OCI-LY3 (cell line): Measurements from ENCODE around the gene EPX.

Source experiments
- H2AFZ ChIP-seq: fragments of 200-600, 300-600 bp; shearing (Covaris generic); 2 replicates; pipeline ENCODE4 v1.6.0; 2014; ENCODE audit warnings: antibody characterized with exemption, low read depth, low read length
- H3K27ac ChIP-seq: fragments of 200-600, 300-600 bp; sonication (generic); 2 replicates; pipeline ENCODE4 v1.5.1; 2014; ENCODE audit warnings: mild to moderate bottlenecking, low read length, moderate library complexity, mixed read lengths
- H3K27me3 ChIP-seq: fragments of 200-600, 300-600 bp; sonication (generic); 2 replicates; pipeline ENCODE4 v1.6.1; 2014; ENCODE audit warnings: low read depth, low read length, mixed read lengths
- H3K36me3 ChIP-seq: fragments of 200-600, 300-600 bp; sonication (generic); replicated peaks from 2 replicates; pipeline ENCODE3; 2014; ENCODE audit warnings: low read depth, low read length, mixed read lengths
- H3K4me1 ChIP-seq: fragments of 300-600, 200-600 bp; sonication (generic); 2 replicates; pipeline ENCODE4 v1.6.1; 2014; ENCODE audit warnings: low read length, mixed read lengths
- H3K4me2 ChIP-seq: fragments of 200-600, 300-600 bp; sonication (generic); 2 replicates; pipeline ENCODE4 v1.6.1; 2014; ENCODE audit warnings: low read length, mixed read lengths
- H3K4me3 ChIP-seq: fragments of 300-600, 200-600 bp; sonication (generic); 2 replicates; pipeline ENCODE4 v1.5.1; 2014; ENCODE audit warnings: antibody characterized with exemption, mild to moderate bottlenecking, low read length, moderate library complexity
- H3K79me2 ChIP-seq: fragments of 300-600, 200-600 bp; shearing (Covaris generic); 2 replicates; pipeline ENCODE4 v1.6.1; 2014; ENCODE audit warnings: mild to moderate bottlenecking, low read length, mixed read lengths
- H3K9ac ChIP-seq: fragments of 300-600, 200-600 bp; shearing (Covaris generic); 2 replicates; pipeline ENCODE4 v1.6.0; 2014; ENCODE audit warnings: mild to moderate bottlenecking, low read length, moderate library complexity
- H3K9me3 ChIP-seq: fragments of 200-600, 300-600 bp; shearing (Covaris generic); 2 replicates; pipeline ENCODE4 v1.6.1; 2014; ENCODE audit warnings: low read length, mixed read lengths; ENCODE audit not compliant: insufficient read depth
- H4K20me1 ChIP-seq: fragments of 200-600, 300-600 bp; sonication (generic); 2 replicates; pipeline ENCODE4 v1.6.1; 2016; ENCODE audit warnings: low read length, mixed read lengths; ENCODE audit not compliant: insufficient read depth
- CTCF ChIP-seq: fragments of 200-600, 300-600 bp; sonication (generic); IDR thresholded peaks from 2 replicates; pipeline ENCODE4 v1.5.1; 2014; ENCODE audit warnings: antibody characterized with exemption, low read length, low read depth
- EZH2phosphoT487 ChIP-seq: fragments of 200-600 bp; shearing (Covaris generic); IDR thresholded peaks from 2 replicates; pipeline ENCODE4 v1.6.1; 2018; ENCODE audit warnings: antibody characterized with exemption, mixed run types, low read depth

The EPX gene

GRCh38 chr17:58224315-58224714 is 31.8 kb downstream of the EPX start:
- no peak for TF ChIP-seq CTCF
- TF ChIP-seq EZH2phosphoT487, result no peak
- H3K27me3 ChIP-seq, result peaks cover 11% of the 10 kb centered on the region
- H3K9ac ChIP-seq, result no peak overlapping the region
- no peak overlapping the region for H2AFZ ChIP-seq
- no peak overlapping the region for H3K4me3 ChIP-seq
- H3K9me3 ChIP-seq, result no peaks in the 10 kb centered on the region
- no peaks in the 10 kb centered on the region for H3K36me3 ChIP-seq
- no peak overlapping the region for H3K4me2 ChIP-seq
- no peaks in the 10 kb centered on the region for H4K20me1 ChIP-seq
- H3K27ac ChIP-seq, result no peak overlapping the region
- peaks cover 11% of the 10 kb centered on the region for H3K4me1 ChIP-seq
- H3K79me2 ChIP-seq, result no peaks in the 10 kb centered on the region

GRCh38 chr17:58227733-58228132 is 35.2 kb downstream of the EPX start:
- Histone ChIP-seq H4K20me1 (no peaks in the 10 kb centered on the region), H3K4me2 (no peak overlapping the region), H3K4me1 (peaks cover 9% of the 10 kb centered on the region), H3K9ac (no peak overlapping the region), H3K9me3 (no peaks in the 10 kb centered on the region), H3K4me3 (no peak overlapping the region), H3K36me3 (no peaks in the 10 kb centered on the region), H3K79me2 (no peaks in the 10 kb centered on the region), H3K27me3 (peaks cover 22% of the 10 kb centered on the region), H2AFZ (no peak overlapping the region), H3K27ac (no peak overlapping the region)
- TF ChIP-seq CTCF (no peak), EZH2phosphoT487 (no peak)

- Histone ChIP-seq H3K79me2 (no peaks in the 10 kb centered on the region), H3K4me1 (peaks cover 18% of the 10 kb centered on the region), H3K9ac (no peak overlapping the region), H3K4me3 (no peak overlapping the region), H4K20me1 (no peaks in the 10 kb centered on the region), H3K9me3 (no peaks in the 10 kb centered on the region), H3K27ac (no peak overlapping the region), H3K36me3 (no peaks in the 10 kb centered on the region), H3K4me2 (no peak overlapping the region), H2AFZ (no peak overlapping the region), H3K27me3 (peaks cover 19% of the 10 kb centered on the region)
- TF ChIP-seq CTCF (no peak), EZH2phosphoT487 (no peak)
Measured at GRCh38 chr17:58228679-58229078, 36.2 kb downstream of the EPX start.

- Histone ChIP-seq H3K4me1 (peaks cover 17% of the 10 kb centered on the region), H3K4me2 (no peak overlapping the region), H4K20me1 (no peaks in the 10 kb centered on the region; the same call in 1 of the 2 replicates), H3K79me2 (no peaks in the 10 kb centered on the region), H3K9me3 (no peaks in the 10 kb centered on the region), H3K4me3 (no peak overlapping the region), H2AFZ (no peak overlapping the region), H3K36me3 (no peaks in the 10 kb centered on the region), H3K9ac (no peak overlapping the region), H3K27me3 (peaks cover 23% of the 10 kb centered on the region), H3K27ac (no peak overlapping the region)
- no peak for TF ChIP-seq EZH2phosphoT487
- no peak for TF ChIP-seq CTCF
Measured at GRCh38 chr17:58229384-58229783, 36.9 kb downstream of the EPX start.
